ENCODE results near the gene PER3. TPM values are rescaled to one million over a fixed set of nuclear protein-coding genes. Genes with fewer than 3 reads are reported as not detected.

The PER3 gene
- total RNA-seq, 4 donors from 2014 or later, result 3.8 to 23.9 (median 12.9) TPM

GRCh38 chr1:7865978-7866377, 81.9 kb downstream of the PER3 start:
- Histone ChIP-seq H3K4me1 (no peaks in the 10 kb centered on the region), H3K4me3 (no peak overlapping the region), H3K27ac (no peak overlapping the region), H3K36me3 (no peaks in the 10 kb centered on the region), H3K27me3 (no peaks in the 10 kb centered on the region), H3K9me3 (no peaks in the 10 kb centered on the region)
- WGBS, 2 donors (ENCODE audit: low coverage in 1 of 2), result 85 to 100% methylated on average over 2 to 13 of the region's 16 CpGs
- DNase-seq, result no peak
- intact Hi-C loops (cut with DNase I; ENCODE audit: low total_unique reads), result no loop called here
- in situ Hi-C loops (cut with MboI; ENCODE audit: low pct_ligation_motif_present in 1 of 4, low pct_unique_long_range_greater_than_20kb in 1 of 4, low sequenced_read_pairs in 3 of 4), result no loop called here
- TF ChIP-seq POLR2A (IDR thresholded peaks at IDR 0.05), result no peak
- no peak for TF ChIP-seq POLR2AphosphoS5 (IDR thresholded peaks at IDR 0.05)
- TF ChIP-seq EP300 (IDR thresholded peaks at IDR 0.05; ENCODE audit: low read depth), result no peak
- no peak for TF ChIP-seq CTCF (IDR thresholded peaks at IDR 0.05)

- 54 to 72% methylated on average over 4 to 10 of the region's 10 CpGs for WGBS, 2 donors (ENCODE audit: low coverage in 1 of 2)
- no peak overlapping the region for H3K27ac ChIP-seq
- H3K27me3 ChIP-seq, result no peaks in the 10 kb centered on the region
- H3K36me3 ChIP-seq, result no peaks in the 10 kb centered on the region
- in situ Hi-C loops (cut with MboI; ENCODE audit: low pct_ligation_motif_present in 1 of 4, low pct_unique_long_range_greater_than_20kb in 1 of 4, low sequenced_read_pairs in 3 of 4), result no loop called here
- no peaks in the 10 kb centered on the region for H3K9me3 ChIP-seq
- DNase-seq, result no peak
- TF ChIP-seq CTCF (IDR thresholded peaks at IDR 0.05) (no peak), EP300 (IDR thresholded peaks at IDR 0.05; ENCODE audit: low read depth) (no peak), POLR2A (IDR thresholded peaks at IDR 0.05) (no peak), POLR2AphosphoS5 (IDR thresholded peaks at IDR 0.05) (no peak)
- H3K4me3 ChIP-seq, result no peak overlapping the region
- H3K4me1 ChIP-seq, result no peaks in the 10 kb centered on the region
- intact Hi-C loops (cut with DNase I; ENCODE audit: low total_unique reads), result no loop called here
Measured at GRCh38 chr1:7868070-7868780, 84.1 kb downstream of the PER3 start.

- in situ Hi-C loops (cut with MboI; ENCODE audit: low pct_ligation_motif_present in 1 of 4, low pct_unique_long_range_greater_than_20kb in 1 of 4, low sequenced_read_pairs in 3 of 4), result no loop called here
- no peaks in the 10 kb centered on the region for H3K36me3 ChIP-seq
Measured at GRCh38 chr1:7869136-7869920, 85.2 kb downstream of the PER3 start.

More at GRCh38 chr1:7869136-7869920, 85.2 kb downstream of the PER3 start:
- H3K9me3 ChIP-seq, result no peaks in the 10 kb centered on the region
- H3K27ac ChIP-seq, result no peak overlapping the region
- DNase-seq, result no peak
- intact Hi-C loops (cut with DNase I; ENCODE audit: low total_unique reads), result no loop called here
- no peaks in the 10 kb centered on the region for H3K4me1 ChIP-seq
- TF ChIP-seq POLR2A (IDR thresholded peaks at IDR 0.05) (no peak), CTCF (IDR thresholded peaks at IDR 0.05) (no peak), EP300 (IDR thresholded peaks at IDR 0.05; ENCODE audit: low read depth) (no peak), POLR2AphosphoS5 (IDR thresholded peaks at IDR 0.05) (no peak)
- H3K27me3 ChIP-seq, result no peaks in the 10 kb centered on the region
- H3K4me3 ChIP-seq, result no peak overlapping the region
- 90 to 93% methylated on average over 3 to 16 of the region's 16 CpGs for WGBS, 2 donors (ENCODE audit: low coverage in 1 of 2)
